GM21528 (cell line): ENCODE results near the gene EGFR.
A peak's percentile ranks its signal among the peaks of the same experiment; 100 is the strongest.

Experiments used
- ATAC-seq: cut with Tn5 transposase; IDR thresholded peaks from one replicate; pipeline ENCODE4 v1.9.1; 2021; ENCODE audit warnings: mild to moderate bottlenecking, moderate library complexity; ENCODE audit not compliant: unreplicated experiment, low FRiP score

The EGFR gene

DNA sequence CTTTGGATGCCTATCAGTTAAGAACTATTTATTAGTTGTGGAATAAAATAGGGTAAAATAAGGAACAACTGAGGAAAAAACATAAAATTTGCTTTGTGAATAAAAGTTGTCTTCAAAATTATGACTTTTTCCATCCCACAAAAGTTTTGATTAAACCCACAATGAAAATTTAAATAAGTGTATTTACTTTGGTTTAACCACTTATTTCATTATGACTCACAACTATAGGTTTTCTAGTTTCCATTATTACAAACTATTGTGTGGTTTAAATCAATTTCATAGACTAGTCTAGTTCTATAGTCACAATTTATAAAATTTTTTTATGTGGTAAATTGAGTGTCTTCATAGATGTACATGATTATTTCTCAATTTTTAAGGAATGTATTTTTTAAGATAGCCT lies 116.6 kb downstream of the EGFR start:
- ATAC-seq: no peak

DNA sequence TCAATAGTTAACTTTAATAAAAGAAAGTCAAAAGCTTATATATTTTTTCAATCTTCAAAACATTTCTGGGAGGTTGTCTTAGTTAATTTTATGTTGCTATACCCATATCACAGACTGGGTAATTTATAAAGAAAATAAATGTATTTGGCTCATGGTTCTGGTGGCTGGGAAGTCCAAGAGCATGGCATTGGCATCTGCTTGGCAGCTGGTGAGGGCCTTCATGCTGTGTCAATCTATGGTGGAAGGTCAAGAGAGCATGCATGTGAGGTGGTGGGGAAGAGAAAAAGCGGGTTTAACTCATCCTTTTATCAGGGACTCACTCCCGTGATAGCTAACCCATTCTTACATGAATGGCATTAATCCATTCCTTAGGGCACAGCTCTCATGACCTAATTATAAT lies 119.8 kb downstream of the EGFR start:
- ATAC-seq: no peak

DNA sequence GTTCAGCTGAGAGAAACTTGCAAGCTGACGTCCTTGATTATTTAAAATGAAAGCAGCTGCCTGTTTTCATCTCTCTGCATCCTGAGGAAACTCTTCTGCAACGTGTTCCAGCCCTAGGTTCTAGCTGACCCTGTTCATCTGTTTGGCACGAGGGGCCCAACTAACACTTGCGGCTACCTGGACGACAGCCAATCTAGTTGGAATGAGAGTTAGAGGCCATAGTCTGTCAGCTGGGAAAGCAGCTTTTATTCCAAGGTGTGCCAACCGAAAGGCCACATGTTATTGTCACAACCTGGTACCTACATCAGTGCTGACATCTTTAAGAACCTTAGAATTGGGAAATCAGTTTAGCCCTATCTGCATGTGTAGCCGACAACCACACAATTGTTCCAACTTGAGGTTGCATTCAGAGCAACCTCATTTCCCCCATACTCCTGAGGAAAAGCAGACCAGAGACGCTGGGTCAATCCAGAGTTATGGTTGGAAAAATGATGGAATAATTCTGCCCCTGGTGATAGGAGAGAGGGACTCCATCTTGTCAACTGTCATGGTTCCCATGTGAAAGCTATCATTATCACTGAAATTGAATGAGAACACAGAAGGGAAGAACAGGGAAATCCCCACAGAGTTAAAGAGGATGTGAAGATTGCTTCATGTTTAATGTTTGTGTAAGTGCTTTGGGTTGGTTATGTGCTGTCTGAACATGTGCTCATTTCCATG lies 121.6 kb downstream of the EGFR start:
- peak; percentile 92 for ATAC-seq

DNA sequence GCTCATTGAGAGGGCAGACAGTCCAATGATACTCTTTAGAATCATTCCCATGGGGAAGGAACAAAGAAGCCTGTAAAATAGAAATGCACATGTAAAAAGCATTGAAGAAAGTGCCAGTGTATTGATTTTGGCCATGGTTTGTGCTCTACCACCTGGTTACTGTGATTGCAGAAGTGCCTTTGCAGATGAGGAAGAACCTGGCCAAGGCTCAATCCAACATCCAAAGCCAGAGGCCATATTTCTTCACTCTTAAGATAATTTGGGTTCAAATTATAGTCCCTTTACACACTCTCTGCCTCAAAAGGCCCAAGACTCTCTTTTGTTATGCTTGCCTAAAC lies 122.1 kb downstream of the EGFR start:
- ATAC-seq: peak; percentile 38

DNA sequence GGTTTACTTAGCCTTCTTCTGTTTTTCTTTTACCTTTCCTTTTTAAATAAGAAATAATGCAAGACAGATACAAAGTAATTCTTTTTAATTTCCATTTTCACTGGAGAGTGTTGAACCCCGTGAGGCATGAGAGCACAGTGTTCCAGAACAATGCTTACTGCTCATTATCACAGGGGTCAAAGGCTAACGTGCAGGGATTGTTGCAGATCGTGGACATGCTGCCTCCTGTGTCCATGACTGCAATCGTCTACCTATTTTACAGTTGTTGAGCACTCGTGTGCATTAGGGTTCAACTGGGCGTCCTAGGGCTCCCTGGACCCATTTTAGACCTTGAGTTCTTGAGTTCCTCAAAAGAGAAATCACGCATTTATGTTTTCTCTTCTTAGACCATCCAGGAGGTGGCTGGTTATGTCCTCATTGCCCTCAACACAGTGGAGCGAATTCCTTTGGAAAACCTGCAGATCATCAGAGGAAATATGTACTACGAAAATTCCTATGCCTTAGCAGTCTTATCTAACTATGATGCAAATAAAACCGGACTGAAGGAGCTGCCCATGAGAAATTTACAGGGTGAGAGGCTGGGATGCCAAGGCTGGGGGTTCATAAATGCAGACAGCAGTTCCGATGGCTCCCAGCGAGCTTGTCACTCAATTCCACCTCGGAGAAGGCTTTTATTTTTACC lies 124.2 kb downstream of the EGFR start:
- no peak for ATAC-seq

DNA sequence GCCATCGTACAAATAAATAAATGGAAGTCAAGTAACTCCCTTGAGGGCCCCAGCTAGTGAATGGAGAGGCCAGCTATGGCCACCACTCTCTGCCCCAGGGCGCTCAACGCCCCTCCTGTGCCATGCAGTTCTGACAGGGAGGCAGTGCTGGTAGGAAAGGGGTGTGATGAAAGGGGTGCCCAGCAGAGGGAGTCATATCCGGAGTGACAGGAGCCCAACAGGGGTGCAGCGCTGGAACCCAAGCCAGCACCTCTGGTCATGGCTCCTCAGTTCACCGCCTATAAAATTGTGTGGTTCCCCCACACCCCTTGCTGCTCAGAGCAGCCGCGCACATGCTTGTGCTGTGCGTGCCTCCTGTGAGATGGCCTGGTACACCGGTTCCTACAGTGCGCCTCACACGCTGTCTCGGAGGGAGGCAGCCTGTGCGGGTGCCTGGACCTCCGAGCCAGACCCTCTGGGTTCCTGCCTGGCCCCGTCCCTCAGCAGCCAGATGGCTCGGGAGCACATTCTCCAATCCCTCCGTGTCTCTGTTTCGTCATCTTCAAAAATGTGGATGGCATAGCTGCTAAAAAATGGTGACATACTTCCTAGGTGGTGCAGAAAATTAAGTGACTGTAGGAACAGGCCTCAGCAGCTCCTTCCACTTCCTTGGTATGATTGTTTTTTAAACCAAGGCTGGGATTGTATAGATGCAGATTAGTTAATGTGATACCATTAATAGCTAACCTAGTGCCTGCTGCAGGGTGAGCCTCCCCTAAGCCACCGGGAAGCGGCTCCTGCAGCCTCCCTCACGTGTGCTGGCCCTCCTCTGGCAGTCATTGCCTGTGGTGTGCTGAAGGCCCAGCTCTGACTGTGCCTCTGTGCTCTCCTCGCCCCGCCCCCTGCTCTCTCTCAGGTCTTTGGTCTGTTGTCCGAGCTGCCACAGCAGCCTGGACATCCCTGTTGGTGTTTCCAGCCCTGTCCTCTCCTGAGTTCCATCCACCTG lies 125.8 kb downstream of the EGFR start:
- ATAC-seq: no peak

DNA sequence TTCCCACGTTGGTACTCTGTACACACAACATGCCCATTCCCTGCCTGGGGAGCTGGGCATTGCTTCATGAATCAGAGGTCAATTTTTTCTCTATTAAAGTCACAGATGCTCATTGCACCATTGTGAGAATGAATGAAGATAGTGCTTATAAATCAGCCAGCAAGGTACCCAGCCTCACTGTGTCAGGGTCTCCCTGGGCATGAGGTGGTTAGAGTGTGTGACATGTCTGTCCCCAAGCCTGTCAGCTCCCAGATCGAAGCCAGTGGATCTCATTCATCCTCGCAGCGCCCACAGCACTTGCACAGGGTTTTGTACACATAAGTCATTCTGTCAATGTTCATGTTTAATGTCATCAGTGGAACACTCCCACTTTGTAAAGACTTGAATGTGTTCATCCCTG lies 126.8 kb downstream of the EGFR start:
- ATAC-seq: no peak

DNA sequence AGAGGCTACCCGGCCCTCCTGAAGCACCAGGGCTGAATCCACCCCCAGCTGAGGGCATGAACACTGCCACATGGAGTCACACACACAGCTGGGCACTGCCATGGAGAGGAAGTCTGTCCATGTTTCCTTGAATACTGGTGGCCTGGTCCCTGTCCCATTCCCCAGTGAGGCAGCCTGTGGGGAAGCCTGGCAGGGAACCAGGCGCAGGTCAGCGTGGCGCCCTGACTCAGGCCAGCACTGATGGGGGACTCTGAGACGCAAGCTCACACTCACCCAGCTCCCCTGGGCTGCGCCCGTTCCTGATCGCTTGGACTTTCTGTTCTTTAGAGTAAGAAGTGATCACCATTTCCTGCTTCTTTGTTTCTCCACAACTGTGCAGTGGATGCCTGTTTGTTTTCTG lies 128.3 kb downstream of the EGFR start:
- no peak for ATAC-seq

DNA sequence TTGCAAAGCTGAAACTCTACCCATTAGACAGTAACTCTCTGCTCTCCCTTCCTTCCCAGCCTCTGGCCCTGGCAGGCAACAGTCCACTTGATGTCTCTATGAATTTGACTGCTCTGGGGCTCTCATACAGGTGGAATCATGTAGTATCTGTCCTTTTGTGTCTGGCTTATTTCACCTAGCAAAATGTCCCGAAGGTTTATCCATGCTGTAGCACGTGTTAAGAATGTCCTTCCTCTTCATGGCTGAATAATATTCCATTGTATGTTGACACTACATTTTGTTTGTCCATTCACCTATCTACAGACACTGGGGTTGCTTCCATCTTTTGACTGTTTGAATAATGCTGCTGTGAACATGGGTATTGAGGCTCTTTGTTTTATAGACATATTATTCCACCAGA lies 128.9 kb downstream of the EGFR start:
- ATAC-seq: no peak

DNA sequence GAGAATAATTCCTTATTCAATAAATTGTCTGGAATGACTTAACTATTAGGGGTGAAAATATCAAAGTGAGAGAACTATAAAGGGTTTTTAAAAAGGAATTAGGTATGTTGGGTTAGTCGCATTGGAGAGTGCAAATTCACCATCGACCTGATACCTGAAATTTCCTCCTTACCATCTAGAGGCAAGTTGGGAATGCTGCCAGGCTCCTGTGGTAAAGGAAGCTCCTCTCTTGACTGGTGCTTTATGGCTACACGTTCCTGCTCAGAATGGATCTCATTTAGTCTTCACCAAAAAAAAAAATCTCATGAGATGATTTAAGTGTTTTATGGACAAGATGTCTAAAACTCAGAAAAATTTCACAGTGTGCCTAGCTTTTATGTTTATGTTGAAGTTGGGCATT lies 129.8 kb downstream of the EGFR start:
- ATAC-seq: no peak

DNA sequence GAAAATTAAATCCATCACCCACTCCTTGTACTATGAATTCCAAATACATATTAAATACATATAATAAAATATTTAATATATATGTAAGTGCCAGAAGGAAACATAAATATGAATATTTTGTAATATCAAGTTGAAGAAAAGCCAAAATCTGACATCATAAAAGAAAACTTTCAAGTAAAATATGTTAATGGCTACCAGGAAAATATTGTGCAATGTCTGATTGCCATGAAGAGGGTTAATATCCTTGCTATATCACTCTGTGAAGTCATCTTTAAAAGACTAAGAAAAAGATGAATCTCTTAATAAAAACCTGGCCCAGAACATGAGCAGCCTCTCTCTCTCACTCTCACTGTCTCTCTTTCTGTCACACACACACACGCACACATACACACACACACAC lies 130.2 kb downstream of the EGFR start:
- ATAC-seq: no peak

DNA sequence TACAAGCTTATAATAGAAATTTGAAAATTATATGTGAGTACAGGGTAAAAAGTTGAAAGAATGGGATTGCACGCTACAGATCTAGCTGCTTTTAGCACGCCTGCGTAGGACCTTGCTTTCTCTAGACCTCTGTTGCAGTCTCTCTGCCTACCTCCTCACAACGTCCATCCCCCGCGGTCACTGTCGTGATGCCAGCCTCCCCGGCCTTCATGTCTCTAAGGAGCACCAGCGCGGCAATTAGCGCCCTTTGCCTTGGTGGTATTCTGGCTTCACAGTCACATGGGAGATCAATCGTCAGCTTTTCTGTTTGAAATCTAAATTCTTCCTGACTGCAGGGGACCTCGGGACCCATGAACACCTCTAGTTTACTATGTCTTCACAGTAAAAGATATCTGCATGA lies 131.3 kb downstream of the EGFR start:
- no peak for ATAC-seq

DNA sequence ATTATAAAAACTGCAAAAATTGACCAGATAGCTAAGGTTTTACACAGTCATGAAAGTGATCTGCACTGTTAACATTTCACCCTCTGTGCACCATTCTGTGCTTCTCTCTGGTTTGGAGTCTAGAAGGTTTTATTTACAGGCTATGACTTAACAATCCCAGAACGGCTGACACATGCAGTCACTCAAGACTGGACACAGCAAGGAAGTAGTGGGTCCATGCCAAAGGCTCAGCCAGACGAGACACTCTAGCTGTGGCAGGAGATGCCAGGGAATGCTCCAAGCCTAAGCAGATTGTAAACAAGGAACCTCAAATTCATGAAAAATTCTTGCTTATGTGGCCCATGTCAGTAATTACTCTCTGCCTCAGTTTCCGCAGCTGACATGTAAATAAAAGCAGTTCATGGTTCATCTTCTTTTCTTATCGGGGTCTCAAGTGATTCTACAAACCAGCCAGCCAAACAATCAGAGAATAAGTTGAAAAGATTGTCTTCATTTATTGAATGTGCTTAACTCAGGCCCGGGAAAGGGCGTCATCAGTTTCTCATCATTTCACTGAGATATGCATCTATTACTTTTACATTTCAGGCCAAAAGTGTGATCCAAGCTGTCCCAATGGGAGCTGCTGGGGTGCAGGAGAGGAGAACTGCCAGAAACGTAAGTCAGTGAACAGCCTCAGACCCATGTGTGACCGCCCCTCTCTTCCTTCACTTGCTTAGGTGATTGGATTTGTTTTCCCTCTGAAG lies 132.1 kb downstream of the EGFR start:
- no peak for ATAC-seq

DNA sequence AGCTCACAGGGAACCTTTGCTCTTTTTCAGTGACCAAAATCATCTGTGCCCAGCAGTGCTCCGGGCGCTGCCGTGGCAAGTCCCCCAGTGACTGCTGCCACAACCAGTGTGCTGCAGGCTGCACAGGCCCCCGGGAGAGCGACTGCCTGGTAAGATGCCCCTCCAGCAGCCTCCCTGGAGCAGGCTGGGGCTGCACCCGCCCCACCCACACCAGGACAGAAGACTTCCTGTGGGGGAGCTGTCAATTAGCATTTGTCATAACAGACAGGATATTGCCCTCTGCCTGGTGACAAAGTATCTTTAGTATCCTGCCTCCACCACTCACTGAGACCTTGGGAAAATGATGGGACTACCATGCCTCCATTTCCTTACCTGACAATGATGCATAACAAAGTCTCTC lies 133.7 kb downstream of the EGFR start:
- no peak for ATAC-seq

DNA sequence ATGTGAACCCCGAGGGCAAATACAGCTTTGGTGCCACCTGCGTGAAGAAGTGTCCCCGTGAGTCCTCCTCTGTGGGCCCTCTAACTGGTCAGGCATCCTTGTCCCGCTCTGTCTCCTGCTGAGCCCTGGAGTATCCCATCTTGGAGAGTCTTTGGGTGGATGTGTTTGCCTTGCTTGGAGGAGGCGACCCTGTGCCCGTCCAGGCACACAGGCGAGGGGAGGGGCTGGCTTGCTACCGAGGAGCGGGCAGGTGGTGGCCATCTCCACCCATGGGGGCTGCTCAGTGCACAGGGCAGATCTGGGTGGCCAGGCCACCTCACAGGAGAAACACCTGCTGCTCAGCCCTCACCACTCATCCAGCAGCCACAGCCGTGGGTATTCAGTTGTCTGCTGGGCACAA lies 135.3 kb downstream of the EGFR start:
- no peak for ATAC-seq

DNA sequence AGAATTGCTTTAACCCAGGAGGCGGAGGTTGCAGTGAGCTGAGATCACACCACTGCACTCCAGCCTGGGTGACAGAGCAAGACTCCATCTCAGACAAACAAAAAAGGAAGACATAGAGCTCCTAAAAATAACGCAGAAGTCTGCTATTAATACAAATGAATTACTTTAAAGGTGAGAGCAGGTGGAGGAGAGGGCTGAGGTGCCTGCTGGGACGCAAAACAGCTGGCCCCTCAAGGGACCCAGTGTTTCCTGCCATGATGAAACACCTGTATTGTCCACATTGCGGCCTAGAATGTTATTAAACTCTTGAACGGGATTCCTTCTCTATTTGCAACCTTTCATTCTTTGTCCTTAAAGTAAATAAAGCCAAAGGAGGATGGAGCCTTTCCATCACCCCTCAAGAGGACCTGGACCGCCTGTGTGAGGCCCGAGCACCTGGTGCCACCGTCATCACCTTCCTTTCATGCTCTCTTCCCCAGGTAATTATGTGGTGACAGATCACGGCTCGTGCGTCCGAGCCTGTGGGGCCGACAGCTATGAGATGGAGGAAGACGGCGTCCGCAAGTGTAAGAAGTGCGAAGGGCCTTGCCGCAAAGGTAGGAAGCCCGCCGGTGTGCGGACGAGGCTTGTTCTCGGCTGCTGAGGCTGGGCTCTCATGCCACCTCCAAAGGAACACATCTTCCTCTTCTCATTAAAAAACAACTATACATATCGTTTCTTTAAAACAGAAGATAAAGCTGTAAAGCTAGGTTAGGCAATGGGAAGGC lies 136.7 kb downstream of the EGFR start:
- no peak for ATAC-seq

DNA sequence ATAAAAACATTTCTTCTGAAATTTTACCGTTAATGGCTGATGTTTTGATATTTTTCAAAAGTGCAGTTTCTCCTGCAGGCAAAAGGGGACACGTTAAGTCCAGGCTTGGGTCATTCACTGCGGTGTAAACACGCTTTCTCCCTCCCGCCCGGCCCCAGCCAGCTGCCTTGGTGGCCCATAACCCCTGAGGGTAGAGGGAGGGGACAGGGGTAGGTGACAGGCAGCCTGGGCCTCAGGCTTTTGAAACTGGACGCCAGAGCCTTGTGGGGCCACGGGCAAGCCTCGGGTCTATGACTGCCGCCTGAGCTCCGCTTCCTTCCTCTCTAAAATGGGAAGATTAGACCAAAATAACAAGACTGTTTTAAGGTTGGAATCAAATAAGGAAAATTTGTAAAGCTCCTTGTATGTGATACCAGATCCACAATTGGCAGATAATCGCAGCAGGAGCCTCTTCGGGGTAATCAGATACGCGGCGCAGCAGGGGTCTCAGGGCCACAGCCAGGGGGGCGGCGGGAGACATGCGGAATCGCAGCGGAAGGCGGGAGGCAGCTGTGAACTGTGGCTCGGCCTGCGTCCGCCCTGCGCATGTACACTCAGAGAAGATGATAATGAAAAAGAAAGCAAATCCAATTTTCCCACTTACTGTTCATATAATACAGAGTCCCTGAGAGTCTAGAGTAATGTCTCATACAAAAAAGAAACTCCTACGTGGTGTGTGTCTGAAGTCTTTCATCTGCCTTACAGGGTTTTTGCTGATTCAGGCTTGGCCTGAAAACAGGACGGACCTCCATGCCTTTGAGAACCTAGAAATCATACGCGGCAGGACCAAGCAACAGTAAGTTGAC lies 138.3 kb downstream of the EGFR start:
- ATAC-seq: no peak

DNA sequence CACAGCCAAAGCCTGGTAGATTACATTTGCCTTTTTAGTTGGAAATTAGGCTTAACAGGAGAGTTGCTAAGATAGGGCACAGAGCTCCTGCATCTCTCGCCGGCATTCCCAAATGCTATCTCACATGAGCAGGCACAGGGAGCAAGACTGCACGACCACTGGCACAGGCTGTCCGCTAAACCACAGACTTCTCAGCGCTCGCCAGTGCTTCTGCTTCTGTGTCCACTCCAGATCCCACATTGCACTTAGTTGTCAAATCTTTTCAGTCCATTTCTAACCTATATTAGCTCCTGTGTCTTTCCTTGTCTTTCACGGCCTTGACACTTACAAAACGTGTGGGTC lies 138.9 kb downstream of the EGFR start:
- no peak for ATAC-seq
